ENCODE measurements around the gene SAFB2.

SAFB2 gene

GRCh38 chr19:5622465-5623396 lies at the start of gene SAFB2, which contains the start of gene SAFB:
SAFB2 (minus strand) TSS chr19:5622776; CDS start chr19:5622715, 61 bp downstream.
SAFB (plus strand) TSS chr19:5623083; CDS start chr19:5623206, 123 bp downstream.
- peaks cover 55% of the 10 kb centered on the region for H3K36me3 Mint-ChIP-seq (ENCODE audit: low read depth)
- no peak for TF ChIP-seq CTCF (IDR thresholded peaks at IDR 0.05)
- H3K27ac Mint-ChIP-seq = peak within 1 kb of the TSS; percentile 100
- H3K4me1 Mint-ChIP-seq = peaks cover 56% of the 10 kb centered on the region
- H3K27me3 Mint-ChIP-seq (ENCODE audit: low read depth, poor library complexity) = peaks cover 9% of the 10 kb centered on the region
- H3K4me3 Mint-ChIP-seq = peak within 1 kb of the TSS; percentile 100
- DNase-seq = peak; percentile 99
- H3K9me3 Mint-ChIP-seq = peaks cover 3% of the 10 kb centered on the region

- H3K4me3 Mint-ChIP-seq = no peak overlapping the region
- H3K27me3 Mint-ChIP-seq (ENCODE audit: low read depth, poor library complexity) = no peaks in the 10 kb centered on the region
- no peak for DNase-seq
- H3K36me3 Mint-ChIP-seq (ENCODE audit: low read depth) = peaks cover 49% of the 10 kb centered on the region
- H3K4me1 Mint-ChIP-seq = peaks cover 8% of the 10 kb centered on the region
- H3K27ac Mint-ChIP-seq = no peak overlapping the region
- H3K9me3 Mint-ChIP-seq = no peaks in the 10 kb centered on the region
- TF ChIP-seq CTCF (IDR thresholded peaks at IDR 0.05) = no peak
Observed at GRCh38 chr19:5671600-5671999, 49.0 kb upstream of the SAFB2 start.

GRCh38 chr19:5669212-5669611 lies 46.6 kb upstream of the SAFB2 start:
- TF ChIP-seq CTCF (IDR thresholded peaks at IDR 0.05) = no peak
- Mint-ChIP-seq H3K4me3 (no peak overlapping the region), H3K9me3 (no peaks in the 10 kb centered on the region), H3K27ac (no peak overlapping the region), H3K27me3 (ENCODE audit: low read depth, poor library complexity) (no peaks in the 10 kb centered on the region), H3K36me3 (ENCODE audit: low read depth) (peaks cover 71% of the 10 kb centered on the region), H3K4me1 (peaks cover 8% of the 10 kb centered on the region)
- no peak for DNase-seq

- H3K27ac Mint-ChIP-seq = no peak overlapping the region
- no peak overlapping the region for H3K4me3 Mint-ChIP-seq
- TF ChIP-seq CTCF (IDR thresholded peaks at IDR 0.05) = no peak
- no peaks in the 10 kb centered on the region for H3K9me3 Mint-ChIP-seq
- DNase-seq = no peak
- H3K27me3 Mint-ChIP-seq (ENCODE audit: low read depth, poor library complexity) = no peaks in the 10 kb centered on the region
- peaks cover 8% of the 10 kb centered on the region for H3K4me1 Mint-ChIP-seq
- H3K36me3 Mint-ChIP-seq (ENCODE audit: low read depth) = peaks cover 69% of the 10 kb centered on the region
Observed at GRCh38 chr19:5667751-5668271, 45.2 kb upstream of the SAFB2 start.

- no peak for TF ChIP-seq CTCF (IDR thresholded peaks at IDR 0.05)
- no peaks in the 10 kb centered on the region for H3K9me3 Mint-ChIP-seq
- H3K4me1 Mint-ChIP-seq = peaks cover 8% of the 10 kb centered on the region
- H3K36me3 Mint-ChIP-seq (ENCODE audit: low read depth) = peaks cover 67% of the 10 kb centered on the region
- H3K27ac Mint-ChIP-seq = no peak overlapping the region
- no peak overlapping the region for H3K4me3 Mint-ChIP-seq
- H3K27me3 Mint-ChIP-seq (ENCODE audit: low read depth, poor library complexity) = no peaks in the 10 kb centered on the region
- DNase-seq = no peak
Observed at GRCh38 chr19:5666921-5667610, 44.5 kb upstream of the SAFB2 start.

Data from nephron progenitor cell (in vitro differentiated cells).